ENCODE results near the gene SLC35E2B.
"Not testable (repeated sequence)": the region's sequence is repeated elsewhere in the genome, so short reads cannot be mapped to it uniquely, and the experiment has no call there.

SLC35E2B gene

GRCh38 chr1:1637479-1637875 lies 55.1 kb downstream of the SLC35E2B start:
- DNase-seq = not testable (repeated sequence)

GRCh38 chr1:1636621-1637478 lies 55.7 kb downstream of the SLC35E2B start:
- not testable (repeated sequence) for DNase-seq

GRCh38 chr1:1634613-1635012 lies 58.0 kb downstream of the SLC35E2B start:
- DNase-seq = not testable (repeated sequence)

- DNase-seq = not testable (repeated sequence)
Measured at GRCh38 chr1:1633409-1633808, 59.2 kb downstream of the SLC35E2B start.

GRCh38 chr1:1631782-1632420 lies 60.7 kb downstream of the SLC35E2B start, which contains the start of gene MMP23B:
Gene MMP23B (plus strand): TSS chr1:1632173. CDS start chr1:1632219, 46 bp downstream.
- DNase-seq = no peak

GRCh38 chr1:1630965-1631781 lies 61.4 kb downstream of the SLC35E2B start:
- DNase-seq = no peak

- no peak for DNase-seq
Measured at GRCh38 chr1:1630191-1630964, 62.2 kb downstream of the SLC35E2B start.

- no peak for DNase-seq
Measured at GRCh38 chr1:1629430-1630190, 63.0 kb downstream of the SLC35E2B start.

- DNase-seq = no peak
Measured at GRCh38 chr1:1628754-1629429, 63.7 kb downstream of the SLC35E2B start.

- DNase-seq = no peak
Measured at GRCh38 chr1:1627829-1628753, 64.5 kb downstream of the SLC35E2B start.

- DNase-seq = no peak
Measured at GRCh38 chr1:1627261-1627828, 65.2 kb downstream of the SLC35E2B start.

- DNase-seq = no peak
Measured at GRCh38 chr1:1626207-1627141, 66.1 kb downstream of the SLC35E2B start.

GRCh38 chr1:1625824-1626206 lies 66.8 kb downstream of the SLC35E2B start:
- DNase-seq = no peak

GRCh38 chr1:1625404-1625775 lies 67.2 kb downstream of the SLC35E2B start:
- no peak for DNase-seq

GRCh38 chr1:1624443-1625403 lies 67.9 kb downstream of the SLC35E2B start:
- no peak for DNase-seq

GRCh38 chr1:1623631-1624442 lies 68.8 kb downstream of the SLC35E2B start:
- no peak for DNase-seq
